Calu3 (cell line): ENCODE measurements around the gene SMIM24. TPM values are rescaled to one million over a fixed set of nuclear protein-coding genes. Genes with fewer than 3 reads are reported as not detected.
A peak's percentile ranks its signal among the peaks of the same experiment; 100 is the strongest.

Experiments
- BruUV-seq: library from RNA; stranded (reverse); fragments of 400-500 nt; replicated peaks from 2 replicates; lab custom pipeline; 2021; lab: Mats Ljungman, UMichigan
- CTCF ChIA-PET: fragments of 300-600 bp; sonication (Branson Sonifier 250); formaldehyde crosslinking; loops from one replicate; lab custom pipeline; 2022; ENCODE audit warnings: antibody characterized with exemption; lab: Charles Lee
- DNase-seq: peaks from one replicate; pipeline ENCODE4 v3.0.0; 2022
- H3K27ac Mint-ChIP-seq: one replicate; pipeline ENCODE4 v1.8.0; 2022; ENCODE audit warnings: mixed read lengths; ENCODE audit not compliant: unreplicated experiment
- H3K27me3 Mint-ChIP-seq: one replicate; pipeline ENCODE4 v1.8.0; 2022; ENCODE audit warnings: mixed read lengths; ENCODE audit not compliant: unreplicated experiment
- H3K36me3 Mint-ChIP-seq: one replicate; pipeline ENCODE4 v1.8.0; 2022; ENCODE audit warnings: mild to moderate bottlenecking, moderate library complexity, mixed read lengths; ENCODE audit not compliant: insufficient read depth, unreplicated experiment
- H3K4me1 Mint-ChIP-seq: one replicate; pipeline ENCODE4 v1.8.0; 2022; ENCODE audit warnings: mild to moderate bottlenecking, low read depth, mixed read lengths; ENCODE audit not compliant: unreplicated experiment
- H3K4me3 Mint-ChIP-seq: one replicate; pipeline ENCODE4 v1.8.0; 2022; ENCODE audit warnings: mild to moderate bottlenecking, low read depth, moderate library complexity, mixed read lengths; ENCODE audit not compliant: unreplicated experiment
- H3K9me3 Mint-ChIP-seq: one replicate; pipeline ENCODE4 v1.8.0; 2022; ENCODE audit warnings: low read depth, mixed read lengths; ENCODE audit not compliant: unreplicated experiment
- CTCF ChIP-seq: fragments of 200-600 bp; IDR thresholded peaks from one replicate; pipeline ENCODE4 v1.8.0; 2022; ENCODE audit warnings: antibody characterized with exemption; ENCODE audit not compliant: unreplicated experiment
- intact Hi-C: fragments of 100-400 bp; cut with micrococcal nuclease; formaldehyde crosslinking; loops from one replicate; pipeline ENCODE4 v1.10.0; 2022; ENCODE audit not compliant: unreplicated experiment
- total RNA-seq: library from RNA; stranded (reverse); gene quantifications from 2 replicates; pipeline ENCODE4 v1.2.3, GENCODE V29; 2022

SMIM24 gene
- total RNA-seq, 1 experiment from 2014 or later: 1.5 TPM

- DNase-seq: peak; percentile 35
- intact Hi-C loops: no loop called here
- H3K27me3 Mint-ChIP-seq: no peaks in the 10 kb centered on the region
- peaks cover 6% of the 10 kb centered on the region for H3K36me3 Mint-ChIP-seq
- CTCF ChIA-PET: no interaction called here
- no peak for TF ChIP-seq CTCF
- H3K9me3 Mint-ChIP-seq: no peaks in the 10 kb centered on the region
- BruUV-seq: no TSS peak
- no peaks in the 10 kb centered on the region for H3K4me1 Mint-ChIP-seq
- H3K27ac Mint-ChIP-seq: no peak overlapping the region
- no peak overlapping the region for H3K4me3 Mint-ChIP-seq
Measured at GRCh38 chr19:3516675-3517207, 36.4 kb upstream of the SMIM24 start.

- no TSS peak for BruUV-seq
- H3K27ac Mint-ChIP-seq: no peak overlapping the region
- no peaks in the 10 kb centered on the region for H3K4me1 Mint-ChIP-seq
- no peak for DNase-seq
- no peak overlapping the region for H3K4me3 Mint-ChIP-seq
- H3K27me3 Mint-ChIP-seq: no peaks in the 10 kb centered on the region
- intact Hi-C loops: no loop called here
- CTCF ChIA-PET: no interaction called here
- H3K9me3 Mint-ChIP-seq: no peaks in the 10 kb centered on the region
- H3K36me3 Mint-ChIP-seq: peaks cover 6% of the 10 kb centered on the region
- TF ChIP-seq CTCF: no peak
Measured at GRCh38 chr19:3515891-3516422, 35.6 kb upstream of the SMIM24 start.

- CTCF ChIA-PET: no interaction called here
- H3K27ac Mint-ChIP-seq: no peak overlapping the region
Measured at GRCh38 chr19:3514930-3515329, 34.6 kb upstream of the SMIM24 start.

GRCh38 chr19:3513229-3514140, 33.2 kb upstream of the SMIM24 start:
- H3K4me3 Mint-ChIP-seq: no peak overlapping the region
- H3K27ac Mint-ChIP-seq: no peak overlapping the region
- CTCF ChIA-PET: no interaction called here
- intact Hi-C loops: no loop called here
- no peak for DNase-seq
- no peaks in the 10 kb centered on the region for H3K9me3 Mint-ChIP-seq
- H3K4me1 Mint-ChIP-seq: peaks cover 8% of the 10 kb centered on the region
- no peak for TF ChIP-seq CTCF
- BruUV-seq: no TSS peak
- peaks cover 12% of the 10 kb centered on the region for H3K36me3 Mint-ChIP-seq
- no peaks in the 10 kb centered on the region for H3K27me3 Mint-ChIP-seq

More at GRCh38 chr19:3514930-3515329, 34.6 kb upstream of the SMIM24 start:
- DNase-seq: no peak
- intact Hi-C loops: no loop called here
- Mint-ChIP-seq H3K27me3 (no peaks in the 10 kb centered on the region), H3K4me1 (no peaks in the 10 kb centered on the region), H3K4me3 (no peak overlapping the region), H3K36me3 (peaks cover 6% of the 10 kb centered on the region), H3K9me3 (no peaks in the 10 kb centered on the region)
- no peak for TF ChIP-seq CTCF
- BruUV-seq: no TSS peak
